Activated gamma-delta T cell treated with anti-CD3 and anti-CD28 coated beads, Interleukin-2, amount 50 U/mL, for 16 hours (primary cell): ENCODE data around the gene ATOH8.

ENCODE experiments used
- DNase-seq: peaks from one replicate; pipeline ENCODE4 v3.0.0-alpha.2; 2020; ENCODE audit warnings: low read depth

Gene ATOH8

GRCh38 chr2:85718885-85719492 is 34.8 kb upstream of the ATOH8 start:
- no peak for DNase-seq

GRCh38 chr2:85719609-85720240 is 34.1 kb upstream of the ATOH8 start:
- DNase-seq, result no peak

GRCh38 chr2:85720533-85720932 is 33.3 kb upstream of the ATOH8 start:
- DNase-seq, result no peak

DNA sequence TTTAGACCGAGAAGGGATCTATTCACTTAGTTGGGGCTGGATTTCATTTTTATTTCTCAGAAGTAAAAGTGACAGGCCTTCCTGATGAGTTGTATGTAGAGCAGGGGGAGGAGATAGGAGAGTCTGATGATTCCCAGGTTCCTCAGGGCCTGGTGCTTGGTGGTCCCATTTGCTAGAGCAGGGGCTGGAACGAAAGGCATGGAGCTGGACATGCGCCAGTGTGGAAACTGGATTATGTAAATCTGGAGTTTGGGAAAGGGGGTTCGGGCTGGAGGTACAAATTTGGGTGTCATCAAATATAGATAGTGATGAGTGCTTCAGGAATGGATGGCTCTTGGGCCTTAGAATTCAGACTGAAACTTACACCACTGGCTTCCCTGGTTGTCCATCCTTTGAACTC is 32.1 kb upstream of the ATOH8 start:
- no peak for DNase-seq

DNA sequence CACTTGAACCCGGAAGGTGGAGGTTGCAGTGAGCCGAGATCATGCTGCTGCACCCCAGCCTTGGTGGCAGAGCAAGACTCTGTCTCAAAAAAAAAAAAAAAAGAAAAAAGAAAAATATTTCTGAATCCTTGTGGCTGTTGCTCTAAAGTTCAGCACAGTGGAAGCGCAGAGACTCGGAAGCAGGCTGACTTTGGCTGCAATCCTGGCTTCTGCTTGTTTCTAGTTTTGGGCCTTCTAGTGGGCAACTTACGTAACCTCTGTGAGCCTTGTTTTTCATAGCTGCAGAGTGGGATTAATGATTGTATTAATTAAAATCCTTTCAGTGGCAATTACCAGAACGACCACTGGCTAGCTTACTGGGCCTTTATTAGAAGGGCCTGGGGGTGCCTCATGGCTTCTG is 31.3 kb upstream of the ATOH8 start:
- DNase-seq, result no peak

- DNase-seq, result no peak
Observed at GRCh38 chr2:85723707-85724360, 30.0 kb upstream of the ATOH8 start.

- no peak for DNase-seq
Observed at GRCh38 chr2:85724731-85725181, 29.0 kb upstream of the ATOH8 start.

DNA sequence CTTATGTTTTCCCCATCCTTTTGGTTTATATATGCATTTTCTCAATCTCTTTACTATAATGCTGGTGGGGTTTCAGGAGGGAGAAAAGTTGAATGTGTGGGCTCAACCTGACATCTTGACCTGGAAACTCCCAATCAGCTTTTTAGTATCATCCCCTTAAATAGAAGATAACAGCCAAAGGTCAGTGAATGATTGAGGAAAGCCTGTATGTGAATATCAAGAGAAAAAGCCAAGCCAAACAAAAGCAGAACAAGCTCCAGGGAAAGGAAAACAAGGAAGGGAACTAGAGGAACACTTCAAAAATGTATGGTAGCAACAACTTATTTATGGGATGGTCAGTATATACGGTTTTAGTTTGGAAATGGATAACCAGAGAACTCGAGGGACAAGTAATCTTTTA is 28.3 kb upstream of the ATOH8 start:
- DNase-seq, result no peak

- no peak for DNase-seq
Observed at GRCh38 chr2:85727798-85728197, 26.0 kb upstream of the ATOH8 start.

GRCh38 chr2:85728342-85728741 is 25.4 kb upstream of the ATOH8 start:
- no peak for DNase-seq

DNA sequence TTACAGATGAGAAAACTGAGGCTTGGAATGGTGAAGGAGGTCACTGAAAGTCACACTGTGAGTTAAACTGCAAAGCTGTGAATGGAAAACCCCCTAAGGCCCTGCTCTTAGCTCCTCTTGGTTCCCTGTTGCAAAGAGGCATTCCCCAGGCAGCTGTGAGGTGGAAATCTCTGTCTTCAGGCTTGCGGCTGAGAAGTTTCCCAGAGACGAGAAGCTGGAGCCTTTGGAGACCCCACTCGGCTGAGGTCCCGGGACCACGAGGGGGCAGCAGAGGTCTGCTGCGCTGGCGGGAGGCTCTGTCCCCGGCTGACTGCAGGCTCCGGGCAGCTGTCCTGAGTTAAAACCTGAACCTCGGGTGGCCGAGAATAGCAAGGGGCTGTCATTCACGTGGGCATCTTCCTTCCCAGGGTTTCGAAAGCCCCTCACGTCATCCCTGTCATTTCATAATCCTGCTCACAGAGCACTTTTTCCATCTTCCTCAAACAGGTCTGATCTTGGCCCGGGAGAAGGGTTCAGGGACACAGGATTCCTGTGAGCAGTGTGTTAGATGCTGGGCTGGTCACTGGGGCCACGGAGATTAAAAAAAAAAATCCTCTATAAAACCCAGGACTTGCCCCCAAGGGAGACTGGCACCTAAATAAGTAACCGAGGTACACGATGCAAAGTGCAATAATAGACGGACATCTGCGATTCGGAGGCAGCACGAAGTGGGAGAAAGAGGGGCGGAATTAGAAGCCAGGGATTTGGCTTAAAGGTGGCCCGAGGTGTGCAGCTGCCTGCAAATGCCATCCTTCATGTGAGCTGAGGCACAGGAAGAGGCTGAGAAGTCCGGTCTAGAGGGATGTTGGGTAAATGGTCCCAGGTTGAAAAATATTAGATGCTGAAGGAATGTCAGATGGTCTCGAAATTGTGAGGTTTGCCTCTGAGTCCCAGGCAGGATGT is 24.6 kb upstream of the ATOH8 start:
- DNase-seq, result peak; percentile 58

DNA sequence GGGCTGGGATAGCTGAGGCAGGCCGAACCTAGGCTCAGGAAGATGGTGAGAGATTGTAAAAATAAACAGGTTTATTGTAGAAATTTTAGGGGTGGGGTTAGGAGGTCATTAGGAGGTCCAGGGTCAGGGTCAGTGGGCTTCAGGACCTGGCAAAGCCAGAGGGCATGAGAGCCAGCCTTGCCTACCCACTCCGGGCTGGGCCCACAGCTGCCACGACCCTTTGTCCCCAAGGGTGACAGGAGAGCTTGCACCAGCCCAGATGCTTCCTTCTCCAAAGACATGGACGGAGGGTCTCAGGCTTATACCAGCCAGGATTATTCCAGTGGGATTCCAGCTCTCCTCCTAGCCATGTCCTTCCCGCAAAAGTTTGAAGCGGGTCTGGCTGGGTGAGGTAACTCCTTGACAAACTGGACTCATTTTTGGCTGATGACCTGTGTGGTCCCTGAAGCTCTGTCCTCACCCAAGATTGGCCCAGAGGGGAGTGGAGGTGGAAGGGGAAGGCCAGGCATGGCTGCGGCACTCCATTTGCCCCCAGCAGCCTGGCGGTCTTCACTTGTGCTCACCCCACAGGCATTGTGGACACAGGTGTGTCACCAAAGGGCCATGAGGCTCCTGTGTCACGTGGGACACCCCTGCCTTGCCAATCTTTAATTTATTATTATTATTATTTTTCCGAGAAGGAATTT is 23.8 kb upstream of the ATOH8 start:
- DNase-seq, result no peak

- no peak for DNase-seq
Observed at GRCh38 chr2:85730686-85731230, 23.0 kb upstream of the ATOH8 start.

- no peak for DNase-seq
Observed at GRCh38 chr2:85731606-85732005, 22.2 kb upstream of the ATOH8 start.

GRCh38 chr2:85732467-85733120 is 21.2 kb upstream of the ATOH8 start:
- DNase-seq, result no peak

- DNase-seq, result no peak
Observed at GRCh38 chr2:85733121-85733960, 20.4 kb upstream of the ATOH8 start.

DNA sequence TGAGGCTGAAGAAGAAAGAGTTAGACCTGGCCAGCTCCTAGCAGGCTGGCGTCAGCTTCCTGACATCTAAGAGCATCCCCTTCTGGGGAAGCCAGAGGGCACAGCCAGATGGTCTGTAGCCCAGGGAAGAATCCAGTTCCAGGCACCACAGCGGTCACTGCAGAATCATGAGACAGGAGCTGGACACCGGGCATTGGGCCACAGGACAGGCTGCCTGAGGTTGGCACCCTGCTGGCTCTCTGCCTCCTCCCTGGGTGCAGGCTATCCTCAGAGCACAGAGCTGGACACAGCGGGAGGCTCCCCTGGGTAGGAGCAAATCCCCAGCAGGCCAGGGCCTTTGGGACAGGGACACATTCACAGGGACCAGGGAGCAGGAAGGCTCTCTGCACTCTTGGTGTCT is 19.8 kb upstream of the ATOH8 start:
- DNase-seq, result no peak

GRCh38 chr2:85734942-85735608 is 18.7 kb upstream of the ATOH8 start:
- DNase-seq, result no peak

GRCh38 chr2:85735691-85736090 is 18.1 kb upstream of the ATOH8 start:
- no peak for DNase-seq
